Measurements from ENCODE around the gene AGFG1.

DNA sequence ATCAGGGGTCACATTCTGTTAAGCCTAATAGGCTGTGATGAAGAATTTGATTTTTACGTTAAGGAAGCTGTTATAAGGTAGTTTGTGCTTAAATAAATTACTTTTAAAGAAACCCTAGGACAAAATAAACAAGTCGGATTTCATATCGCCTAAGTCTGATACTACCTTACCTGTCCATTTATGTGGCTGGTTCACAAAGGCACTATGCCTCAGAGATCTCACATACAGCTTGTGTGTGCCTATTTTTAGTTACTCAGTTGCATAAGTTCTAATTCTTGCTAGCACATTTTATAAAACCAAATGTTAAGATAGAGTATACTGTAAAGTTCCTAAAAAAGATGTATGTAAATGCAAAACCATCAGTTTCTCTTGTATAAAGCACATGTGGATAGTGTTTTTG is 40.0 kb downstream of the AGFG1 start:
- TF ChIP-seq GATA3 (IDR thresholded peaks at IDR 0.05; ENCODE audit: low read depth, low read length) = no peak
- TF ChIP-seq GATA2 (IDR thresholded peaks at IDR 0.05; ENCODE audit: low read depth, low read length) = no peak

Data from SH-SY5Y (cell line).